Stimulated activated CD4-positive, alpha-beta T cell treated with anti-CD3 and anti-CD28 coated beads, Interleukin-15, amount 100 ng/mL, for 24 hours (primary cell): Measurements from ENCODE around the gene NOL4.
A peak's percentile ranks its signal among the peaks of the same experiment; 100 is the strongest.
"Not testable (repeated sequence)": the region's sequence is repeated elsewhere in the genome, so short reads cannot be mapped to it uniquely, and the experiment has no call there.

Experiments
- DNase-seq: peaks from one replicate; pipeline ENCODE4 v3.0.0-alpha.2; 2020

NOL4 gene

GRCh38 chr18:34224423-34225217 lies at the start of gene NOL4:
TSS of gene NOL4 (minus strand) at chr18:34224913. CDS start at chr18:34223253, 1,660 bp downstream.
- peak; percentile 3 for DNase-seq

GRCh38 chr18:34266029-34266428 lies 41.3 kb upstream of the NOL4 start:
- not testable (repeated sequence) for DNase-seq

GRCh38 chr18:34261865-34262780 lies 37.4 kb upstream of the NOL4 start:
- DNase-seq: no peak

GRCh38 chr18:34258176-34258575 lies 33.5 kb upstream of the NOL4 start:
- DNase-seq: no peak

GRCh38 chr18:34251919-34252318 lies 27.2 kb upstream of the NOL4 start:
- no peak for DNase-seq

- no peak for DNase-seq
These were observed 24.0 kb upstream of the NOL4 start for GRCh38 chr18:34248727-34249126.

GRCh38 chr18:34242739-34243138 lies 18.0 kb upstream of the NOL4 start:
- no peak for DNase-seq

- not testable (repeated sequence) for DNase-seq
These were observed 9.2 kb upstream of the NOL4 start for GRCh38 chr18:34233781-34234388.

GRCh38 chr18:34225218-34225553 lies 473 bp upstream of the NOL4 start:
- no peak for DNase-seq

GRCh38 chr18:34223893-34224422 lies 755 bp downstream of the NOL4 start:
- DNase-seq: no peak

- peak; percentile 1 for DNase-seq
These were observed 1.4 kb downstream of the NOL4 start for GRCh38 chr18:34223164-34223892.

GRCh38 chr18:34222307-34223163 lies 2.2 kb downstream of the NOL4 start:
- peak; percentile 2 for DNase-seq

- no peak for DNase-seq
These were observed 2.8 kb downstream of the NOL4 start for GRCh38 chr18:34221971-34222306.

- no peak for DNase-seq
These were observed 4.5 kb downstream of the NOL4 start for GRCh38 chr18:34220081-34220815.

- DNase-seq: no peak
These were observed 5.1 kb downstream of the NOL4 start for GRCh38 chr18:34219651-34220050.

- DNase-seq: no peak
These were observed 12.2 kb downstream of the NOL4 start for GRCh38 chr18:34212511-34212910.

- DNase-seq: no peak
These were observed 17.3 kb downstream of the NOL4 start for GRCh38 chr18:34207344-34207851.

- DNase-seq: no peak
These were observed 20.8 kb downstream of the NOL4 start for GRCh38 chr18:34203866-34204265.

- no peak for DNase-seq
These were observed 28.5 kb downstream of the NOL4 start for GRCh38 chr18:34196256-34196655.

- DNase-seq: no peak
These were observed 30.5 kb downstream of the NOL4 start for GRCh38 chr18:34194239-34194638.
